Endothelial cell of umbilical vein (primary cell): ENCODE data around the gene VTA1. TPM values are rescaled to one million over a fixed set of nuclear protein-coding genes. Genes with fewer than 3 reads are reported as not detected.

Experiments used
- BruUV-seq: library from RNA; stranded (reverse); fragments of 400-500 nt; replicated peaks from 2 replicates; lab custom pipeline; 2021; lab: Mats Ljungman, UMichigan
- CTCF ChIA-PET: fragments of 300-600, 350-600 bp; sonication (Branson Sonifier 250); formaldehyde crosslinking; loops from one replicate; lab custom pipeline; 2021; ENCODE audit warnings: antibody characterized with exemption, inconsistent platforms; lab: Charles Lee
- POLR2A ChIA-PET: fragments of 300-600, 350-600 bp; sonication (Branson Sonifier 250); formaldehyde crosslinking; loops from one replicate; lab custom pipeline; 2021; ENCODE audit warnings: antibody characterized with exemption, inconsistent platforms; lab: Charles Lee
- DNase-seq: peaks from one replicate; pipeline ENCODE4 v3.0.0-alpha.2; 2011; ENCODE audit warnings: low read depth, low spot score
- FAIRE-seq: peaks from 2 replicates; lab custom pipeline; 2011; peaks lifted over from hg19 to GRCh38; lab: Jason Lieb, UNC
- H2AFZ ChIP-seq: 2 replicates; pipeline ENCODE4 v1.6.0; 2012; ENCODE audit warnings: low read depth, low read length, control low read depth, inconsistent platforms
- H3K27ac ChIP-seq: 2 replicates; pipeline ENCODE4 v1.5.1; 2011; ENCODE audit warnings: low read depth, mild to moderate bottlenecking, control low read depth, low read length, moderate library complexity; ENCODE audit not compliant: insufficient read depth
- H3K27me3 ChIP-seq, 2 experiments: 2 replicates each; pipeline versions ENCODE4 v1.6.0 to v1.6.1; 2011; ENCODE audit warnings: low read length in 2 of 2, mixed read lengths in 1 of 2; ENCODE audit not compliant: control insufficient read depth in 2 of 2, insufficient read depth in 2 of 2
- H3K36me3 ChIP-seq, 2 experiments: 2 replicates in 1 of 2; 3 replicates in 1 of 2; pipeline ENCODE4 v1.5.1; 2011; ENCODE audit warnings: low read length in 2 of 2, mild to moderate bottlenecking in 1 of 2, moderate library complexity in 1 of 2; ENCODE audit not compliant: control insufficient read depth in 2 of 2, insufficient read depth in 2 of 2; ENCODE audit errors: extremely low read depth in 1 of 2
- H3K4me1 ChIP-seq: 3 replicates; pipeline ENCODE4 v1.5.1; 2011; ENCODE audit warnings: mild to moderate bottlenecking, low read length; ENCODE audit not compliant: control insufficient read depth, insufficient read depth; ENCODE audit errors: extremely low read depth
- H3K4me2 ChIP-seq: 2 replicates; pipeline ENCODE4 v1.6.1; 2011; ENCODE audit warnings: low read length, control low read depth, mixed read lengths; ENCODE audit not compliant: insufficient read depth
- H3K4me3 ChIP-seq, 3 experiments: fragments of 200-600 bp in 1 of 3; sonication (generic), shearing (Covaris generic) in 1 of 3; replicated peaks in 1 of 3; 2 replicates each; pipeline ENCODE4 v1.5.1; 2011 to 2016; ENCODE audit warnings: control low read depth in 3 of 3, low read length in 3 of 3, mild to moderate bottlenecking in 2 of 3, inconsistent platforms in 1 of 3, low read depth in 1 of 3, moderate library complexity in 1 of 3; ENCODE audit not compliant: insufficient read depth in 1 of 3
- H3K79me2 ChIP-seq: 2 replicates; pipeline ENCODE4 v1.6.0; 2012; ENCODE audit warnings: low read length, inconsistent platforms; ENCODE audit not compliant: control insufficient read depth, insufficient read depth
- H3K9ac ChIP-seq: replicated peaks from 2 replicates; pipeline ENCODE3; 2011; ENCODE audit warnings: low read length, control low read depth; ENCODE audit not compliant: insufficient read depth; ENCODE audit errors: extremely low read depth
- H3K9me1 ChIP-seq: replicated peaks from 3 replicates; pipeline ENCODE4 v1.6.0; 2011; ENCODE audit warnings: mild to moderate bottlenecking, low read length; ENCODE audit not compliant: control insufficient read depth, insufficient read depth; ENCODE audit errors: extremely low read depth
- H3K9me3 ChIP-seq: replicated peaks from 2 replicates; pipeline ENCODE4 v1.5.1; 2012; ENCODE audit warnings: low read length, inconsistent platforms; ENCODE audit not compliant: control insufficient read depth, insufficient read depth
- H4K20me1 ChIP-seq: replicated peaks from 2 replicates; pipeline ENCODE3; 2011; ENCODE audit warnings: mild to moderate bottlenecking, low read length; ENCODE audit not compliant: control insufficient read depth, insufficient read depth; ENCODE audit errors: extremely low read depth
- EZH2 ChIP-seq: IDR thresholded peaks from 2 replicates; pipeline ENCODE4 v1.6.1; 2012; ENCODE audit warnings: borderline replicate concordance, low read depth, mild to moderate bottlenecking, moderate library complexity, low read length, inconsistent platforms; ENCODE audit not compliant: severe bottlenecking
- FOS ChIP-seq: IDR thresholded peaks from 2 replicates; pipeline ENCODE4 v1.6.1; 2011; ENCODE audit warnings: mild to moderate bottlenecking, low read length, moderate library complexity, borderline replicate concordance; ENCODE audit not compliant: insufficient read depth
- GATA2 ChIP-seq: IDR thresholded peaks from 2 replicates; pipeline ENCODE4 v1.7.0; 2011; ENCODE audit warnings: low read depth, mild to moderate bottlenecking, moderate library complexity, mixed read lengths, low read length; ENCODE audit not compliant: insufficient read length, insufficient read depth
- JUN ChIP-seq: IDR thresholded peaks from 2 replicates; pipeline ENCODE4 v1.6.1; 2011; ENCODE audit warnings: borderline replicate concordance, low read depth; ENCODE audit not compliant: insufficient read length, insufficient read depth
- MAX ChIP-seq: IDR thresholded peaks from 2 replicates; pipeline ENCODE4 v1.6.1; 2011; ENCODE audit not compliant: insufficient read depth, insufficient read length
- MYC ChIP-seq: IDR thresholded peaks from one replicate; pipeline ENCODE4 v1.6.1; 2011; ENCODE audit warnings: mild to moderate bottlenecking, low read depth, low read length
- POLR2A ChIP-seq: IDR thresholded peaks from 2 replicates; pipeline ENCODE4 v1.6.1; 2012; ENCODE audit warnings: low read depth, mild to moderate bottlenecking, control low read depth, low read length
- POLR2AphosphoS5 ChIP-seq: IDR thresholded peaks from 2 replicates; pipeline ENCODE4 v1.6.1; 2012; ENCODE audit warnings: low read depth, mild to moderate bottlenecking, control low read depth, low read length, moderate library complexity; ENCODE audit not compliant: insufficient read depth
- dilution Hi-C: fragments of 300-500 bp; cut with MboI; formaldehyde crosslinking; loops from one replicate; pipeline ENCODE4 v1.15.0; 2019; ENCODE audit warnings: low sequenced_read_pairs; ENCODE audit not compliant: extremely low pct_ligation_motif_present
- intact Hi-C: fragments of 100-400 bp; cut with micrococcal nuclease; formaldehyde crosslinking; loops from one replicate; pipeline ENCODE4 v1.10.0; 2022
- polyA plus RNA-seq, 4 experiments: library from polyadenylated mRNA; depleted of rRNA in 3 of 4; stranded (reverse) in 3 of 4; unstranded in 1 of 4; fragments of >200 nt; gene quantifications; 2 replicates each; pipeline versions ENCODE4 v1.2.1 to v1.2.3, GENCODE V29; 2011 to 2012; ENCODE audit warnings: missing spikeins in 1 of 4
- total RNA-seq: library from RNA; stranded (reverse); gene quantifications from 2 replicates; pipeline ENCODE4 v1.2.3, GENCODE V29; 2021
- TF ChIP-seq, protein P1 (sequence below), 2 donors: IDR thresholded peaks; 1 replicate in 1 of 2; 2 replicates in 1 of 2; pipeline ENCODE4 v1.5.1; 2011; ENCODE audit warnings: low read length in 2 of 2, mild to moderate bottlenecking in 2 of 2, moderate library complexity in 2 of 2, control low read depth in 1 of 2, inconsistent platforms in 1 of 2, low read depth in 1 of 2; ENCODE audit not compliant: insufficient read depth in 1 of 2; ENCODE audit errors: extremely low read depth in 1 of 2

VTA1 gene
- total and polyA plus RNA-seq, 2 donors (not counting 3 experiments of a cell fraction or from before 2014, with no cell fraction given) = 39.0 to 40.9 TPM

DNA sequence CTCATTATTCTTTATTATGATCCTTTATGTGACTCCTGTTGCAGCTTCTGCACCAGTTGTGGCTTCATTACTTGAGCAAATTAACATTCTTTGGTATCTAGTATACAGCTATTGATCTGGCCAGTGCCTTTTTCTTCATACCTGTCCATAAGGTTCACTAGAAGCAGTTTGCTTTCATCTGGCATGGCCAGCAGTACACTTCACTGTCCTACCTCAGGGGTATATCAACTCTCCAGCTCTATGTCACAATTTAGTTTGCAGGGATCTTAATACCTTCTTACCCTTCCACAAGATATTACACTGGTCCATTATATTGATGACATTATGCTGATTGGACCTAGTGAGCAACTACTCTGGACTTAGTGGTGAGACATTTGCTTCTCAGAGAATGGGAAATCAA, 46.6 kb downstream of the VTA1 start:
- DNase-seq (no peak), FAIRE-seq (no peak)
- intact Hi-C loops = no loop called here
- no peak overlapping the region for H2AFZ ChIP-seq
- BruUV-seq = no TSS peak
- H3K9ac ChIP-seq = no peak overlapping the region
- ChIA-PET POLR2A (no interaction called here), CTCF (no interaction called here)
- no peaks in the 10 kb centered on the region for H3K27me3 ChIP-seq
- peaks cover 19% of the 10 kb centered on the region for H3K79me2 ChIP-seq
- H3K4me2 ChIP-seq = no peak overlapping the region
- H3K9me3 ChIP-seq = no peaks in the 10 kb centered on the region
- H3K4me1 ChIP-seq = peaks cover 21% of the 10 kb centered on the region
- TF ChIP-seq POLR2A (no peak), MYC (no peak), GATA2 (no peak), JUN (no peak), MAX (no peak), EZH2 (no peak), POLR2AphosphoS5 (no peak), FOS (no peak)
- TF ChIP-seq, protein P1, sequence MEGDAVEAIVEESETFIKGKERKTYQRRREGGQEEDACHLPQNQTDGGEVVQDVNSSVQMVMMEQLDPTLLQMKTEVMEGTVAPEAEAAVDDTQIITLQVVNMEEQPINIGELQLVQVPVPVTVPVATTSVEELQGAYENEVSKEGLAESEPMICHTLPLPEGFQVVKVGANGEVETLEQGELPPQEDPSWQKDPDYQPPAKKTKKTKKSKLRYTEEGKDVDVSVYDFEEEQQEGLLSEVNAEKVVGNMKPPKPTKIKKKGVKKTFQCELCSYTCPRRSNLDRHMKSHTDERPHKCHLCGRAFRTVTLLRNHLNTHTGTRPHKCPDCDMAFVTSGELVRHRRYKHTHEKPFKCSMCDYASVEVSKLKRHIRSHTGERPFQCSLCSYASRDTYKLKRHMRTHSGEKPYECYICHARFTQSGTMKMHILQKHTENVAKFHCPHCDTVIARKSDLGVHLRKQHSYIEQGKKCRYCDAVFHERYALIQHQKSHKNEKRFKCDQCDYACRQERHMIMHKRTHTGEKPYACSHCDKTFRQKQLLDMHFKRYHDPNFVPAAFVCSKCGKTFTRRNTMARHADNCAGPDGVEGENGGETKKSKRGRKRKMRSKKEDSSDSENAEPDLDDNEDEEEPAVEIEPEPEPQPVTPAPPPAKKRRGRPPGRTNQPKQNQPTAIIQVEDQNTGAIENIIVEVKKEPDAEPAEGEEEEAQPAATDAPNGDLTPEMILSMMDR (IDR thresholded peaks at IDR 0.05; ENCODE audit: extremely low read depth in 1 of 2, insufficient read depth in 1 of 2, low read depth in 1 of 2, low read length in 2 of 2) = no peak
- no peaks in the 10 kb centered on the region for H3K9me1 ChIP-seq
- dilution Hi-C loops = no loop called here
- H4K20me1 ChIP-seq = no peaks in the 10 kb centered on the region
- no peak overlapping the region for H3K4me3 ChIP-seq
- no peak overlapping the region for H3K27ac ChIP-seq
- H3K36me3 ChIP-seq = peaks cover 0 to 2% of the 10 kb centered on the region in 2 experiments
